IMR-90 (cell line): ENCODE data around the gene MRPS22. TPM values are rescaled to one million over a fixed set of nuclear protein-coding genes. Genes with fewer than 3 reads are reported as not detected.

ENCODE experiments used
- ATAC-seq: fragments of 200-7000 bp; cut with Tn5 transposase; 2 replicates; pipeline ENCODE4 v1.9.1; 2020; ENCODE audit warnings: low read depth, mild to moderate bottlenecking, moderate library complexity
- BruUV-seq: library from RNA; stranded (reverse); fragments of 400-500 nt; replicated peaks from 2 replicates; lab custom pipeline; 2021; lab: Mats Ljungman, UMichigan
- CTCF ChIA-PET: fragments of 300-600 bp; formaldehyde crosslinking; extraction: SDS; loops from one replicate; lab custom pipeline; 2021; ENCODE audit warnings: antibody characterized with exemption; lab: Yijun Ruan, JAX
- POLR2A ChIA-PET: fragments of 300-600 bp; sonication (Branson Sonifier 250); formaldehyde crosslinking; loops from one replicate; lab custom pipeline; 2022; ENCODE audit warnings: antibody characterized with exemption; ENCODE audit not compliant: unreplicated experiment; lab: Charles Lee
- DNase-seq: peaks from one replicate; pipeline ENCODE4 v3.0.0; 2013
- H2AFZ ChIP-seq: replicated peaks from 2 replicates; pipeline ENCODE3; 2013; ENCODE audit warnings: low read length, mild to moderate bottlenecking; ENCODE audit not compliant: poor library complexity
- H2AK5ac ChIP-seq: 2 replicates; pipeline ENCODE4 v1.6.1; 2013; ENCODE audit warnings: low read depth, low read length, inconsistent platforms
- H2AK9ac ChIP-seq: replicated peaks from 2 replicates; pipeline ENCODE3; 2013; ENCODE audit warnings: mild to moderate bottlenecking, low read depth, low read length, moderate library complexity; ENCODE audit not compliant: poor library complexity
- H2BK120ac ChIP-seq: 2 replicates; pipeline ENCODE4 v1.6.1; 2013; ENCODE audit warnings: low read depth, low read length, inconsistent platforms
- H2BK15ac ChIP-seq: 3 replicates; pipeline ENCODE4 v1.6.1; 2013; ENCODE audit warnings: low read depth, low read length, inconsistent platforms
- H2BK20ac ChIP-seq: 2 replicates; pipeline ENCODE4 v1.6.1; 2013; ENCODE audit warnings: low read depth, mild to moderate bottlenecking, inconsistent platforms, low read length, moderate library complexity
- H2BK5ac ChIP-seq: 2 replicates; pipeline ENCODE4 v1.6.1; 2013; ENCODE audit warnings: mild to moderate bottlenecking, low read depth, low read length, inconsistent platforms; ENCODE audit not compliant: poor library complexity, severe bottlenecking
- H3K14ac ChIP-seq: replicated peaks from 2 replicates; pipeline ENCODE4 v1.6.1; 2013; ENCODE audit warnings: low read depth, low read length, inconsistent platforms
- H3K18ac ChIP-seq: 2 replicates; pipeline ENCODE4 v1.6.1; 2013; ENCODE audit warnings: low read depth, low read length, control low read depth
- H3K23ac ChIP-seq: 2 replicates; pipeline ENCODE4 v1.6.1; 2013; ENCODE audit warnings: low read depth, low read length, inconsistent platforms
- H3K27ac ChIP-seq: 2 replicates; pipeline ENCODE4 v1.5.1; 2013; ENCODE audit warnings: mild to moderate bottlenecking, control low read depth, low read length; ENCODE audit not compliant: insufficient read depth
- H3K27me3 ChIP-seq: 2 replicates; pipeline ENCODE4 v1.6.1; 2013; ENCODE audit warnings: low read length; ENCODE audit not compliant: control insufficient read depth, insufficient read depth
- H3K36me3 ChIP-seq: 2 replicates; pipeline ENCODE4 v1.6.1; 2013; ENCODE audit warnings: low read length, mixed read lengths; ENCODE audit not compliant: control insufficient read depth, insufficient read depth
- H3K4ac ChIP-seq: 2 replicates; pipeline ENCODE4 v1.6.1; 2013; ENCODE audit warnings: low read depth, low read length, inconsistent platforms
- H3K4me1 ChIP-seq: 2 replicates; pipeline ENCODE4 v1.6.1; 2013; ENCODE audit warnings: low read length, mixed read lengths; ENCODE audit not compliant: control insufficient read depth, insufficient read depth
- H3K4me2 ChIP-seq: 2 replicates; pipeline ENCODE4 v1.6.1; 2013; ENCODE audit warnings: low read depth, mild to moderate bottlenecking, control low read depth, low read length, moderate library complexity
- H3K4me3 ChIP-seq: 2 replicates; pipeline ENCODE4 v1.5.1; 2013; ENCODE audit warnings: low read depth, mild to moderate bottlenecking, control low read depth, low read length, moderate library complexity; ENCODE audit not compliant: insufficient read depth
- H3K56ac ChIP-seq: 2 replicates; pipeline ENCODE4 v1.6.1; 2013; ENCODE audit warnings: low read length, inconsistent platforms; ENCODE audit not compliant: insufficient read depth; ENCODE audit errors: extremely low read depth
- H3K79me1 ChIP-seq, 2 experiments: 2 replicates each; pipeline ENCODE4 v1.6.1; 2013; ENCODE audit warnings: low read length in 2 of 2, inconsistent platforms in 1 of 2, low read depth in 1 of 2
- H3K9ac ChIP-seq: 2 replicates; pipeline ENCODE4 v1.6.1; 2013; ENCODE audit warnings: low read depth, low read length, control low read depth
- H3K9me1 ChIP-seq: 2 replicates; pipeline ENCODE4 v1.6.1; 2013; ENCODE audit warnings: low read length, inconsistent platforms; ENCODE audit not compliant: insufficient read depth
- H3K9me3 ChIP-seq: 2 replicates; pipeline ENCODE4 v1.6.1; 2013; ENCODE audit warnings: low read length; ENCODE audit not compliant: control insufficient read depth, insufficient read depth
- H4K20me1 ChIP-seq: 2 replicates; pipeline ENCODE4 v1.6.1; 2013; ENCODE audit warnings: low read length, inconsistent platforms; ENCODE audit not compliant: insufficient read depth
- H4K5ac ChIP-seq: 2 replicates; pipeline ENCODE4 v1.6.1; 2013; ENCODE audit warnings: mild to moderate bottlenecking, low read depth, low read length, control low read depth
- H4K8ac ChIP-seq, 2 experiments: 2 replicates each; pipeline ENCODE4 v1.6.1; 2013; ENCODE audit warnings: low read depth in 2 of 2, low read length in 2 of 2, control low read depth in 1 of 2, inconsistent platforms in 1 of 2
- H4K91ac ChIP-seq: 2 replicates; pipeline ENCODE4 v1.6.1; 2013; ENCODE audit warnings: low read depth, low read length, inconsistent platforms; ENCODE audit not compliant: insufficient read depth
- MAFK ChIP-seq: IDR thresholded peaks from 2 replicates; pipeline ENCODE4 v1.6.1; 2012; ENCODE audit warnings: low read depth, low read length, improper control_type of control experiment
- MAZ ChIP-seq: IDR thresholded peaks from 2 replicates; pipeline ENCODE4 v1.6.1; 2012; ENCODE audit warnings: low read depth, mild to moderate bottlenecking, low read length, improper control_type of control experiment, moderate library complexity, borderline replicate concordance
- NFE2L2 ChIP-seq: fragments of 150-350 bp; IDR thresholded peaks from 2 replicates; pipeline ENCODE4 v1.6.1; 2016; ENCODE audit warnings: low read depth, mild to moderate bottlenecking, low read length
- POLR2A ChIP-seq: IDR thresholded peaks from 2 replicates; pipeline ENCODE4 v1.6.1; 2012; ENCODE audit warnings: mild to moderate bottlenecking, low read depth, low read length
- RAD21 ChIP-seq: IDR thresholded peaks from 2 replicates; pipeline ENCODE4 v1.6.1; 2012; ENCODE audit warnings: low read length, improper control_type of control experiment
- RCOR1 ChIP-seq: IDR thresholded peaks from 2 replicates; pipeline ENCODE4 v1.6.1; 2012; ENCODE audit warnings: mild to moderate bottlenecking, low read length, improper control_type of control experiment; ENCODE audit not compliant: insufficient replicate concordance
- WGBS, 2 experiments: methylation state at CpG; one replicate each; pipeline versions ENCODE4 v1.1.5 to v1.1.7; 2013; ENCODE audit warnings: missing lambda C conversion rate in 2 of 2; ENCODE audit not compliant: insufficient read length in 1 of 2; ENCODE audit errors: extremely low coverage in 2 of 2; 5-methylcytosine and 5-hydroxymethylcytosine counted together
- dilution Hi-C: fragments of 300-500 bp; cut with HindIII; formaldehyde crosslinking; loops from one replicate; pipeline ENCODE4 v1.14.3; 2018; ENCODE audit warnings: low sequenced_read_pairs; ENCODE audit not compliant: unreplicated experiment
- in situ Hi-C: fragments of 300-500 bp; cut with MboI; formaldehyde crosslinking; loops from 3 replicates; pipeline ENCODE4 v1.14.3; 2019; ENCODE audit warnings: low sequenced_read_pairs, inconsistent platforms, mixed read lengths
- intact Hi-C: fragments of 100-400 bp; cut with micrococcal nuclease; formaldehyde crosslinking; loops from 2 replicates; pipeline ENCODE4 v1.10.0; 2022
- polyA plus RNA-seq, 3 experiments: library from polyadenylated mRNA; depleted of rRNA; stranded (reverse); fragments of >200 nt; gene quantifications; 2 replicates each; pipeline ENCODE4 v1.2.3, GENCODE V29; 2012; ENCODE audit warnings: low replicate concordance in 1 of 3
- total RNA-seq: library from RNA; depleted of rRNA; stranded (reverse); fragments of >200 nt; gene quantifications from 2 replicates; pipeline ENCODE4 v1.2.3, GENCODE V29; 2012
- TF ChIP-seq, protein P1 (sequence below): conservative IDR thresholded peaks from 2 replicates; pipeline ENCODE4 v1.5.1; 2012; ENCODE audit warnings: mild to moderate bottlenecking, low read depth, low read length, improper control_type of control experiment
- TF ChIP-seq, protein P2 (sequence below): fragments of 150-350 bp; IDR thresholded peaks from 2 replicates; pipeline ENCODE4 v1.6.1; 2017; ENCODE audit warnings: mild to moderate bottlenecking, antibody characterized with exemption, low read length, low read depth

MRPS22 gene
- total and polyA plus RNA-seq, 2 of the 4 experiments (the other 2 are of a cell fraction) = 54.5 to 72.4 TPM

- Histone ChIP-seq H2AFZ (no peak overlapping the region), H3K56ac (no peak overlapping the region), H3K9me1 (no peaks in the 10 kb centered on the region), H4K20me1 (no peaks in the 10 kb centered on the region), H3K4me2 (no peak overlapping the region), H4K5ac (no peak overlapping the region), H3K9ac (no peak overlapping the region), H3K27me3 (no peaks in the 10 kb centered on the region; the same call in 1 of the 2 replicates), H3K4me3 (no peak overlapping the region), H3K36me3 (no peaks in the 10 kb centered on the region), H4K8ac (no peak overlapping the region), H2BK20ac (no peak overlapping the region), H2BK5ac (no peak overlapping the region), H2AK9ac (no peak overlapping the region), H3K18ac (no peak overlapping the region), H3K14ac (no peak overlapping the region), H3K27ac (no peak overlapping the region), H2BK120ac (no peak overlapping the region), H2BK15ac (no peak overlapping the region), H2AK5ac (no peak overlapping the region), H3K4ac (no peak overlapping the region), H3K4me1 (no peaks in the 10 kb centered on the region), H3K9me3 (no peaks in the 10 kb centered on the region), H4K91ac (no peak overlapping the region), H3K23ac (no peak overlapping the region), H3K79me1 (no peaks in the 10 kb centered on the region)
- dilution Hi-C loops (no loop called here), in situ Hi-C loops (loop anchor here (25.0 kb wide), 2 partner anchors 651 to 751 kb away; partner anchors contain the start of gene CEP70), intact Hi-C loops (no loop called here)
- BruUV-seq = no TSS peak
- ATAC-seq (no peak), DNase-seq (no peak)
- ChIA-PET CTCF (no interaction called here), POLR2A (no interaction called here)
- TF ChIP-seq, protein P1, sequence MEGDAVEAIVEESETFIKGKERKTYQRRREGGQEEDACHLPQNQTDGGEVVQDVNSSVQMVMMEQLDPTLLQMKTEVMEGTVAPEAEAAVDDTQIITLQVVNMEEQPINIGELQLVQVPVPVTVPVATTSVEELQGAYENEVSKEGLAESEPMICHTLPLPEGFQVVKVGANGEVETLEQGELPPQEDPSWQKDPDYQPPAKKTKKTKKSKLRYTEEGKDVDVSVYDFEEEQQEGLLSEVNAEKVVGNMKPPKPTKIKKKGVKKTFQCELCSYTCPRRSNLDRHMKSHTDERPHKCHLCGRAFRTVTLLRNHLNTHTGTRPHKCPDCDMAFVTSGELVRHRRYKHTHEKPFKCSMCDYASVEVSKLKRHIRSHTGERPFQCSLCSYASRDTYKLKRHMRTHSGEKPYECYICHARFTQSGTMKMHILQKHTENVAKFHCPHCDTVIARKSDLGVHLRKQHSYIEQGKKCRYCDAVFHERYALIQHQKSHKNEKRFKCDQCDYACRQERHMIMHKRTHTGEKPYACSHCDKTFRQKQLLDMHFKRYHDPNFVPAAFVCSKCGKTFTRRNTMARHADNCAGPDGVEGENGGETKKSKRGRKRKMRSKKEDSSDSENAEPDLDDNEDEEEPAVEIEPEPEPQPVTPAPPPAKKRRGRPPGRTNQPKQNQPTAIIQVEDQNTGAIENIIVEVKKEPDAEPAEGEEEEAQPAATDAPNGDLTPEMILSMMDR = no peak
- TF ChIP-seq NFE2L2 (no peak), RCOR1 (no peak), MAZ (no peak), RAD21 (no peak), MAFK (no peak), POLR2A (no peak)
- TF ChIP-seq, protein P2, sequence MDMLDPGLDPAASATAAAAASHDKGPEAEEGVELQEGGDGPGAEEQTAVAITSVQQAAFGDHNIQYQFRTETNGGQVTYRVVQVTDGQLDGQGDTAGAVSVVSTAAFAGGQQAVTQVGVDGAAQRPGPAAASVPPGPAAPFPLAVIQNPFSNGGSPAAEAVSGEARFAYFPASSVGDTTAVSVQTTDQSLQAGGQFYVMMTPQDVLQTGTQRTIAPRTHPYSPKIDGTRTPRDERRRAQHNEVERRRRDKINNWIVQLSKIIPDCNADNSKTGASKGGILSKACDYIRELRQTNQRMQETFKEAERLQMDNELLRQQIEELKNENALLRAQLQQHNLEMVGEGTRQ = no peak
- WGBS, 2 experiments = 83% methylated on average over 3 of the region's 4 CpGs; no CpG with 5 or more reads in 1 of the 2 experiments
These were observed 5.4 kb upstream of the MRPS22 start for GRCh38 chr3:139338405-139338804.
